ENCODE results near the gene LPGAT1.

DNA sequence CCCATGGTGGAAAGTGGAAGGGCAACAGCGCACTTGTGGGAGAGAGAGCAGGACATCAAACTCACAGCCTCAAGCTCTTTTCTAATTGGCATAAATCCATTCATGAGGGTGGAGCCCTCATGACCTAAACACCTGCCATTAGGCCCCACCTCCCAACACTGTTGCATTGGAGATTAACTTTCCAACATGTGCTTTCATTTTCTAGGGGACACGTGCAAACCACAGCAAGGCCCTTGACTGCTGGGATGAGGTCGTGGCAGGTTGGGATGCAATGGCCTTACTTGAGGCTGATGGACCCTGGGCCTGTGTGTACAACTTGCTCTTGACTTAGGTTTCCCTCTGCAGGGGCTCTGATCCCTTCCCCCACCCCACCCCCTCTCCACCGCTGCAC is 119.3 kb downstream of the LPGAT1 start:
- TF ChIP-seq CTCF (IDR thresholded peaks at IDR 0.05), result no peak
- no peak for TF ChIP-seq SMC3 (IDR thresholded peaks at IDR 0.05)
